ENCODE data around the gene STXBP6. TPM values are rescaled to one million over a fixed set of nuclear protein-coding genes. Genes with fewer than 3 reads are reported as not detected.

The STXBP6 gene
- total RNA-seq, 2 donors from 2014 or later: 13.5 to 20.2 TPM

DNA sequence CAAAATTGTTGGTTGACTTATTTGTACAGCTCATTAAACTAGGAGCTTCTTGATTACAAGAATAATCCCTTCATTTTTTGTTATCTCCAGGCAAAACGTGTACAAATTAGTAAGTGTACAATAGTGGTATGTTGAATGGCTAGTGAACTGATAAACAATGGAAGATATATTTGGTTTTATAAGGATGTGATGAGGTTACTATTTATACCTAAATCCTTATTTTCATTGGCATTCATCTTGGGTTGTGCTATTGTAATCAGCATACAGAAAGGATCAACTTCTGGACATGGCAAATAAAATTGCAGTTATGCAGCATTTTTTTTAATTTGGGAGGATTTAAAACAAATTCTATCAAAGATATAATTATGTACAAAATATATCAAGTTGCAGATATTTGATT lies 216.6 kb downstream of the STXBP6 start:
- no peak overlapping the region for H3K27ac ChIP-seq
- DNase-seq (ENCODE audit: low spot score): no peak
- no peaks in the 10 kb centered on the region for H3K27me3 ChIP-seq
- H3K36me3 ChIP-seq: no peaks in the 10 kb centered on the region
- TF ChIP-seq, protein P1, sequence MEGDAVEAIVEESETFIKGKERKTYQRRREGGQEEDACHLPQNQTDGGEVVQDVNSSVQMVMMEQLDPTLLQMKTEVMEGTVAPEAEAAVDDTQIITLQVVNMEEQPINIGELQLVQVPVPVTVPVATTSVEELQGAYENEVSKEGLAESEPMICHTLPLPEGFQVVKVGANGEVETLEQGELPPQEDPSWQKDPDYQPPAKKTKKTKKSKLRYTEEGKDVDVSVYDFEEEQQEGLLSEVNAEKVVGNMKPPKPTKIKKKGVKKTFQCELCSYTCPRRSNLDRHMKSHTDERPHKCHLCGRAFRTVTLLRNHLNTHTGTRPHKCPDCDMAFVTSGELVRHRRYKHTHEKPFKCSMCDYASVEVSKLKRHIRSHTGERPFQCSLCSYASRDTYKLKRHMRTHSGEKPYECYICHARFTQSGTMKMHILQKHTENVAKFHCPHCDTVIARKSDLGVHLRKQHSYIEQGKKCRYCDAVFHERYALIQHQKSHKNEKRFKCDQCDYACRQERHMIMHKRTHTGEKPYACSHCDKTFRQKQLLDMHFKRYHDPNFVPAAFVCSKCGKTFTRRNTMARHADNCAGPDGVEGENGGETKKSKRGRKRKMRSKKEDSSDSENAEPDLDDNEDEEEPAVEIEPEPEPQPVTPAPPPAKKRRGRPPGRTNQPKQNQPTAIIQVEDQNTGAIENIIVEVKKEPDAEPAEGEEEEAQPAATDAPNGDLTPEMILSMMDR (IDR thresholded peaks at IDR 0.05): no peak
- no peaks in the 10 kb centered on the region for H3K9me3 ChIP-seq
- H3K4me3 ChIP-seq: no peak overlapping the region
- H3K4me1 ChIP-seq: peaks cover 0 to 16% of the 10 kb centered on the region in 2 donors

DNA sequence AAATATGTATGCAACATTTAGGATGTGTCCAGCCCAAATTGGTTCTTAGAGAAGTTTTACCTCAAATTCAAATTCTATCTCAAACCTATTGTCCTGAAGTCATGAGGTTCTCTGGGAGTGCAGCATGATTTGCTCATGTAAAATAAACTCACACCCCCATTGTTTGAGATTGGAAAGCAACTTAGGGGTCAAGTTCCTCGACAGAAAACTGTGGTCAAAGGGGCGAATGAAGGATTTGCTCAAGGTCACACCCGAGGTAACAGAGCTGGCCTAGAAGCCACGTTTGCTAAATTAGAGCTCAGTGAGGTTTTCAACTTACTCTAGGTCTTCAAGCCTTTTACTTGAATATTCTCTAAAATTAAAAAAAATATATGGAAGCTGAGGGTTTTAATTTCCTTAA lies 218.3 kb downstream of the STXBP6 start:
- no peak overlapping the region for H3K27ac ChIP-seq
- TF ChIP-seq, protein P1 (IDR thresholded peaks at IDR 0.05): no peak

DNA sequence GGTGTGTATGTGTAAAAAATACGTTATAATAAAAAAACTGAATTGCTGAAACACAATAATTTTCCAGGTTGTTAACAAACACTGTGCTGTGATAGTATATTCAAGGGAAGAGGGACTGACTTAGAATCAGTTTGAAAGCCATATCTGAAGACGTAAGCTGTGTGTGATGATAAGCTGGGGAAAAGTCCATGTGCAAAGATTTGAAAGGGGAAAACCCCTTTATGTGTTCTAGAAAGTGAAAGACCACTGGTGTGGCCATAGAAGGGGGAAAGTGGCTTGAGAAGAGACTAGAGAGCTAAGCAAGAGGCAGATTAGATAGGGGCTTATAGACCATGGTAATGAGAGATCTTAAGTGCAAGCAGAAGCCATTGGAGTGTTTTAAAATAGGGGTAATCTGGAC lies 220.1 kb downstream of the STXBP6 start:
- Histone ChIP-seq H3K27me3 (no peaks in the 10 kb centered on the region), H3K27ac (no peak overlapping the region), H3K4me3 (no peak overlapping the region), H3K9me3 (no peaks in the 10 kb centered on the region), H3K4me1 (peaks cover 0 to 4% of the 10 kb centered on the region in 2 donors), H3K36me3 (no peaks in the 10 kb centered on the region)
- no peak for DNase-seq (ENCODE audit: low spot score)
- TF ChIP-seq, protein P1 (IDR thresholded peaks at IDR 0.05): no peak

More for the DNA sequence above, 218.3 kb downstream of the STXBP6 start:
- H3K36me3 ChIP-seq: no peaks in the 10 kb centered on the region
- DNase-seq (ENCODE audit: low spot score): no peak
- H3K4me1 ChIP-seq: peaks cover 0 to 4% of the 10 kb centered on the region in 2 donors
- no peaks in the 10 kb centered on the region for H3K9me3 ChIP-seq
- no peak overlapping the region for H3K4me3 ChIP-seq
- no peaks in the 10 kb centered on the region for H3K27me3 ChIP-seq

DNA sequence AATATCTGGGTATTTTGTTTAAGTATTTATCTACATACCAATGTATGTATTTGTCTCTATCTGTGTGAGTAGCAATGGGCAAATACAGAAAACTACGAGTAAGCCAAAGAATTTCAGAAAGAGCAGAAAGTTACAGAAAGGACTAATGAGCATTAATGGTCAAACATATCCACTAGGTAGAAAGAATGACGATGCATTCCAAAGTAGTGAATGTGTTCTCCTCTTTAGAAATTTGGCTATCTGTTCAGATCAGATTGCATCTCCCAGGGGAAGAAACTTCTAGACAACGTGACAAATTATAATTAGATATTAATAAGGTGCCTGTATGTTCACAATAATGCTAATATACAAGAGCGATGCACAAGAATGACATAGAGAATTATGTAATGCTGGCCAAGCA lies 221.5 kb downstream of the STXBP6 start:
- TF ChIP-seq, protein P1 (IDR thresholded peaks at IDR 0.05): no peak
- Histone ChIP-seq H3K36me3 (no peaks in the 10 kb centered on the region), H3K27ac (no peak overlapping the region), H3K4me3 (no peak overlapping the region), H3K9me3 (no peaks in the 10 kb centered on the region), H3K27me3 (no peaks in the 10 kb centered on the region), H3K4me1 (peaks cover 0 to 4% of the 10 kb centered on the region in 2 donors)
- DNase-seq (ENCODE audit: low spot score): no peak

DNA sequence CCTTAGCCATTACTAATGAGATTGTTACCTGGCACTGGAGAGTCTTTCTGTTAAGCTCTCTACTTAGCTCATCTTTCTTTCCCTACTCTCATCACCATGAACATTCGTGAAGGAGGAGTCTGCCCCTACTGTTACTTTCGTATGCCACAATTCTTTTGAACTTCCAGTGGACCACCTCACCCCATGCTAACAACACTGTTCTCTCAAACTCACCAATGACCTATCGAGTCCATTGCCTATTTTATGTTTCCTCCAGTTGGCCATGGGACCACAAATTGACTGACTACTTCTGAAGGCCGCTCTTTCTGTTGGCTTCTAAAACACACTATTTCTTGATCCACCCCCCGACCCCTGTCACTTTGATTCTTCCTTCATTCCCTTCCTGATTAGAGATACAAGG lies 223.6 kb downstream of the STXBP6 start:
- no peaks in the 10 kb centered on the region for H3K36me3 ChIP-seq
- H3K27ac ChIP-seq: no peak overlapping the region
- no peaks in the 10 kb centered on the region for H3K27me3 ChIP-seq
- no peaks in the 10 kb centered on the region for H3K9me3 ChIP-seq
- H3K4me1 ChIP-seq: no peaks in the 10 kb centered on the region
- DNase-seq (ENCODE audit: low spot score): no peak
- no peak overlapping the region for H3K4me3 ChIP-seq
- TF ChIP-seq, protein P1 (IDR thresholded peaks at IDR 0.05): no peak

DNA sequence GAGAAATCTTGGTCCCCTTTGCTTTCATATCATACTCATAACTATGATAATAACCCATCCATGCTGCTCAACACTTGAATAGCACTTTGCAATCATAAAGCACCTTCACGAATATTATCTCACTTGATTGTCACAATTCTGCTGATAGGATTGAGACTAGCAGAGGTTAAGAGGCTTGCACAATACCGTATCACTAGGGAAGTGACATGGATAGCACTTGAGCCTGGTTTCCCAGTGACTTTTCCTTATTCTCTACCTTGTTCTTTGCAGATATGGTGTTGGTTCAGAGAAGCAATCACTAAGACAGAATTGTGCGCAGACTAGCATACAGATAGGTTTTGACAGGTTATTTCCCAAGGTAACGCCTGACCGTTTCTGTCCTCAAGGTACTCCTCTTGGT lies 229.3 kb downstream of the STXBP6 start:
- TF ChIP-seq, protein P1 (IDR thresholded peaks at IDR 0.05): no peak
- no peaks in the 10 kb centered on the region for H3K27me3 ChIP-seq
- peaks cover 0 to 35% of the 10 kb centered on the region in 2 donors for H3K4me1 ChIP-seq
- no peak for DNase-seq (ENCODE audit: low spot score)
- H3K4me3 ChIP-seq: no peak overlapping the region
- no peaks in the 10 kb centered on the region for H3K36me3 ChIP-seq
- H3K9me3 ChIP-seq: no peaks in the 10 kb centered on the region
- H3K27ac ChIP-seq: no peak overlapping the region

Data from right atrium auricular region (tissue), 2 donors.